NCI-H2081 treated with DMSO at 0.1 percent for 48 hours (cell line): Measurements from ENCODE around the gene DST.
"Not testable (repeated sequence)": the region's sequence is repeated elsewhere in the genome, so short reads cannot be mapped to it uniquely, and the experiment has no call there.

Source experiments
- DNase-seq: peaks from one replicate; lab custom pipeline; 2025; lab: John Stamatoyannopoulos, UW

Gene DST

GRCh38 chr6:56515081-56515905 is 127.4 kb downstream of the DST start:
- no peak for DNase-seq

- DNase-seq = no peak
Measured at GRCh38 chr6:56514395-56514794, 128.3 kb downstream of the DST start.

GRCh38 chr6:56513631-56514030 is 129.1 kb downstream of the DST start:
- DNase-seq = no peak

DNA sequence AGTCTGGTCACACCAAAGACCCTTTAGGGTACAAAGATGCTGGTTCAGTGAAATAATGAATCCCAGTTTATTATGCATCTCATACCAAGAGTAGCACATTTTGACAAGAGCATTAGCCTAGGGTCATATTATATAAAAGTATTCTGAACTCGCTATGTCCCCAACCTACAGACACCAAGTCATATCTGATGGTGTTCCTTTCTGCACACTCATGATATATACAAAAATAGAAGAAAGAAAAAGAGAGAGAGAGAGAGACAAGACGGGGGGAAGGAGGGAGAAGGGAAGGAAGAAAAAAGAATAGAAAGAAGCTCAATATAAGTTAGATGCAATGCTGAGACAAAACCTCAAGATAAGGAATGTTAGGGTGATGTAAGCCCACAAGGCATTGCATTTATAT is 131.1 kb downstream of the DST start:
- no peak for DNase-seq

DNA sequence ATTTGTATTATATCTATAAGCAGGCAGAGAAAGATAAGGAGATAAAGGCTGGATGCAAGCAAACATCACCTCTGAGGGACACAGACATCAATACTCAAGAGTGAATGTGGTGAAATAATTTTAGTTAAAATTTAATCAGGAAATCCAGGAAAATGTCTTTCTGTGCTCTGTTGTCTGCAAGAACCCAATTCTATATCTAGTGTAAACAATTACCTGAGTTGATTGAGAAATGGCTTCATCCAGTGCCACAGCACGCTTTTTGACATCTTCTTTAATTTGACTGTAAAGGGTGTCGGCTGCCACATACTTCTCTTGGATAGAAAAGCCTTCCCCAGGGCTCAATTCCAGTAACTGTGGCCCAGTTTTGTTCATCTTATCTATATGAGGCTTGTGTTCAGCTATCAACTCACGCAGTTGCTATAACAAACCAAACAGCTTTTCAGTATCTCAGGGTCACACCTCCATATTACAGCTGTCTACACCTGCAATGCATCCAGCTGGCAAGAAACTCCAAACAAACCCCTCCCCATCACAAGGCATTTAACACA is 131.6 kb downstream of the DST start:
- peak; percentile 55 for DNase-seq

DNA sequence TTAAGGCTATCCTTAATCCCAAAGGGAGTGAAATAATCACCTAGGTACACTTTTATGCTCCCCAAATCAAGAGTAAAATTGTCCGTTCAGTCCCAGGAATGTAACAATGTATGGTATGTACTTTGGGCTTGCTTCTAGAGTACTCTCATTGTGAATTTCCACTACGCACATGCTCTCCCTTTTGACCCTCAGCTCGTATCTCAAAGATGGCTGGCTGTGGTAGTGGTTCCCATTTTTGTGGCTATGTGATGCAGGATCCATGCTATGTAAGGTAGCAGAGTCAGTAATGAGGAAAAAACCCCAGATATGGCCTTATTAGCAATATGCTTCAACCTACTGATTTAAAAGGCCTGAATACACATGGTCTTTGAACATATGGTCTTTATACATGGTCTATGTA is 133.7 kb downstream of the DST start:
- DNase-seq = no peak

GRCh38 chr6:56507517-56507916 is 135.2 kb downstream of the DST start:
- DNase-seq = no peak

- DNase-seq = no peak
Measured at GRCh38 chr6:56505512-56506260, 137.0 kb downstream of the DST start.

DNA sequence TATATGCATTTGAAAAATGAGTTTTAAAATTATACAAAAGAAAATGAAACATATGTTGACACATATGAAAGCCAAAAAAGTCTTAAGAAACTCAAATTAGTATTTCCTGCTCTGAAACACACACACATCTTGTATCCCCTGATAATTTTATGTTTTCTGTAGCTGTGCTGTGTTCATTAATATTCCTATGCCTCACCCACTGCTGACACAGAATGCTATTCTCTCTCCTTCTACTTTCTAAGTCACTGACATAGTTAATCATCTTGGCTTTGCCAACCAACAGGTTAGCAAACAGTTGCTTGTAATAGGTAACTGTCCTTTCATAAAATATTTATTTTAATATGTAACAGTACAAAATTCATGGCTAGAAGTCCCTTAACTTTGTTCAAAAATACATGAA is 140.7 kb downstream of the DST start:
- DNase-seq = no peak

DNA sequence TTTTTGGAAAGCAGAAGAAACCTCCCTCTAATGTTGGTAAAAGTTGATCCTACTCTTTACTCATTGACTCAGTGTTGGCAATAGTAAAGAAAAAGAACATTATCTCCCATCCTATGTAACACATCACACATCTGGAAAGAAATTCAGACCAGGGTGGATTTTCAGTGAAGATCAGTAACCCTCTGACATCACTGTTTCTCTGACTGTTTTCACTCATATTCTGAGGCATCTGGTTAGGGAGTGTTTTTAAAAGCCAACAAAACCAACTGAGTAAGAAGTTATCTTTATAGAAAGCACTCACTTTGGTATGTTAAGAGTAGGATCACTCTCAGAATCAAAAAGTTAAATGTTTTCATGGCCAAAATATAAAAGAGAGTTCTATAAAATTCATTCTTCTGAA is 143.6 kb downstream of the DST start:
- DNase-seq = no peak

DNA sequence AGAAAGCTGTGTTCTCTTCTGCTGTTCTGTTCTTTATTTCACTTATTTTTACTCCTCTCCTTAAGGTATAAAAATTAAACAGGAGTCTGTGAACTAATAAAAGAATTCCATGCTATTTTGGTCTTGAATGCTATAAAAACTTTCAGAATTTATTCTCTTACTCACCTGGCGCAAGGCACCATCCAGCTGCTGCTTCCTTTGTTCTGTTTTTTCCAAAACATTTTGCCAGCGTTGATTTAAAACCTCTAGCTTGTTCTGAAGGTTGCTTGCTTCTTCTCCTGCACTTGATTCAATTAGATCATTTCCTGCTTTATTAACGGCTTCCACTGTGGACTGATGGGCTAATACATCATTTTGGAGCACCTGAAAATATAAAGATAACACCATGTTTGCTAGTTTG is 145.0 kb downstream of the DST start:
- no peak for DNase-seq

- no peak for DNase-seq
Measured at GRCh38 chr6:56497240-56497639, 145.4 kb downstream of the DST start.

- DNase-seq = not testable (repeated sequence)
Measured at GRCh38 chr6:56496650-56497049, 146.0 kb downstream of the DST start.

DNA sequence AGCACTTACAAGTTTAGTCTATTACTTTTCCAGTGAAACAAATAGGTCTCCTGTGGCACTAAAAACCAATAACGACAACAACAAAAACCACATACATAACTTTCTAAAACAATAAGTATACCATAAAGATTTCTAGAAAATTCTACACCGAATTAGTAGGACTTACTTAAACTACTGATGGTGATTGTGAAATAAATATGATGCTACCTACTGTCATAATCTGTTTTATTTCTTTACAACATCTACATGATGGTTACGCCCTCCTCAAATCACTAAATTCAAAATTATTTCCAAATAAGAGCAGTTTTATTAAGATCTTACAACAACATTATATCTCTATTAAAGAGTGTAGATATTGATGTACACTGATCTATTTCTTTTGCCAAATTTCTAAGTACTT is 147.0 kb downstream of the DST start:
- no peak for DNase-seq

DNA sequence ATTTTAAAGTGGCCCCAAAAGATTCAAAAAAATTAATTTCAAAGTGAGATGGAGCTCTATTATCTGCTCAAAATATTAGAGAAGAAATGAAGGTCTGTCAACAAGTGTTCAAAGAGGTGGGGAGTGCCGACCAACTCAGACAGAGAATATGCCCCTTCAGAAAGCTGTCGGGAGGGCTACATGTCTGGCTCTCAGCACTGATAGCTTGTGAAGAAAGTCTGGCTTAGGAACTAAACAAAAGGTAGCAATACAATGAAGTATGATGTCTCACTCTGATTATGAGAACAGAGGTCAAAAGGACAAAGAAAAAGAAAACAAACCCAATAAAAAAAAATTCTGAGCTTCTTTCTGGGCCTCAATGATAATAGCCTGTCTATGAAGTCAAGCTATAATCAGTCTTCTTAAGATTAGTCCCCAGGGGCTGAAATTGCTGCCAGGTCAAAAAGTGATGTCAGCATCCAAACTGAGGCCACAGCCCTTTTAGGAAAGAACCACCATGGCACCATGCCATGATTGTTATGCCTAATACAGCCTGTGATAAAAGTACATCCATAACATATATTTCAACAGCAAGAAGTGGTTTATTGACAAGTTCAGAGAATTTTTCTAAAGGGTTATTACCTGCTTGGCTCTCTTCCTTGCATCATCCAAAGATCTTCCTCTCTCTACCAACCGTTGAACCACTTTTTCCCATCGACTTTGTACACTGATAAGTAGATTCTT is 150.9 kb downstream of the DST start:
- DNase-seq = no peak

- no peak for DNase-seq
Measured at GRCh38 chr6:56490993-56491392, 151.7 kb downstream of the DST start.

DNA sequence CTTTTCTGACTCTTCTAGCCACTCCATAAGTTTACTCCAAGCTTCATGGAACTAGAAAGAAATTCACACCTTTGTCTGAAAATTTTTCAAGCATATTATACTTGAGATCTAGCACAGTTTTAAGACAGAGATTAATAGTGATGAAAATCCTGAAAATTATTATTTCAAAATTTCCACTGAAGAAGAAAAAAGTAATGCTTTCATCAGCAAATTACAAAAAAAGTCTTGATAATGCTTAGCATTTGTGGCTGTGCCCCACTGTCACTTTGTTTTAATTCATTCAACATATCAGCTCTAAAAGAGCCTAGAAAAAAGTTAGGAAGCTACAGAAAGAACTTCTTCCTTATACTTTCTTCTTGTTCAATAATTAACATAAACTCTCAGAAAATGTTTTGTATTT is 153.1 kb downstream of the DST start:
- no peak for DNase-seq

GRCh38 chr6:56488281-56488680 is 154.4 kb downstream of the DST start:
- DNase-seq = no peak

DNA sequence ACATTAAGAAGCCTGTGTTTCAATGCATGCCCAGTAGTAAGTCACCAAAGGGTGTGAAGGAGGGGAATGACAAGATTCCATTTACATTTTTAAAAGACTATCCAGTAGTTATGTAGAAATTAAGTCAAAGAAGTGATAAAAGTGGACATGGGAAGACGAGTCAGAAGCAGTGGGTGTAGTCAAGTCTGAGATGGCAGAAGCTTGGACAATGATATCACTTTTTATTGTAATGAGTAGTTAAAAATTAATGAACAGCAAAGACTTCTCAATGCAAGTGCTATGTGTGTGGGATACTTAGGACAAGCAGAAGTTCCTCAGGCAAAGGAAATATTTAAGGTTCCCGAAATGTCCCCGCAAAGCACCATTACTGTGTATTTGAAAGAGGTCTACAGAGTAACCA is 156.0 kb downstream of the DST start:
- no peak for DNase-seq

GRCh38 chr6:56484669-56485068 is 158.0 kb downstream of the DST start:
- no peak for DNase-seq

DNA sequence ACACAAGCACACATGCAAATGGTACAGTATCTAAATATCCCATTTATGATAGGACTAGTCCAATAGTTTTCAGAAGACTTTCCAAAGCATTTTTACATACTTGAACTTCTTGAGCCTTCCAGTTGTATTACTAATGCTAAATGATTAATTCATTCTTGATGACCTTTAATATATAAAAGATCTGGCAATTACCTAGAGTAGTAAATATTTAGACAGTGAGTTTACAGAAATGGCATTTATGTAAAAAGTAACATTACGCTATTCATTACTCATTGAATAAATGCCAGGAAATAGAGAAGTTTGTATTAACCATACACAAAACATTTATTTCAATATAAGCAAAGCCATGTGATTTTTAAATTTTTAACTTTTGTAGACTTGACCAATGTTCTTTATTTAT is 158.8 kb downstream of the DST start:
- DNase-seq = no peak

DNA sequence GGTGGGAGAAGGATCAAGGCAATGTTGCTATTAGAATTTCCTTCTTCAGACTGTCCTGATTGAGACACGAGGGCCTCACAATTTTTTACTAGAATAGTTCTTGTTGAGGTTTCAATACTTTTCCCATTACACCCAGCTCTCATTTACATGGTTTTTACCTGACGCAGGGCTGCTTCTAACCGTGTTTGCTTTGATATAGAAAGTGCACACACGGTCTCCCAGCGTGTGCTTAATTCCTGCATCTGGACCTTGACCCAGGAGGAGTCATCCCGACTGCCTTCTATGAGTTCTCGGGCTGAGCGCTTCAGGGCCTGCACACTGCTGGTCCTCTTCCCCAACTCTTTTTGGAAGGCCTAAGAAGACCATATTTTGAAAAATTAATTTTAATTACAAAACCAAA is 160.2 kb downstream of the DST start:
- DNase-seq = no peak

DNA sequence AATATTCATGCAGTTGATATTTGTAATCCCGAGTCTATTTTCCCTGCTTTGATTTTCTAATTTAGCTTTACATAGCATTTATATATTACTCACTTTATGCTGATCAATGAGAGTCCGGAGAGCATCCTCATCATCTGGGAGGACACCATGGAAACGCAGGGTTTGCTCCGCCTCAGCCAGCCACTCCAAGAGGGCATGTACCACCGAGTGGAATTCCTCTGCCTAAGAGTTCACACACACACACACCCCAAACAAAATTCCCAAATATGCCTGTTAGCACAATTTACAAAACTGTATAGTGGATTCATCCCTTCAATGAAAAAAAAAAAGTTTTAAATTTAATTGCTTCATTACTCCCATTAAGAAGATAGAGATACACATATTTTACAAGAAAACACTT is 160.7 kb downstream of the DST start:
- DNase-seq = no peak
